WTC11 (cell line): ENCODE results near the gene ANO1. TPM values are rescaled to one million over a fixed set of nuclear protein-coding genes. Genes with fewer than 3 reads are reported as not detected.

Source experiments
- ATAC-seq: fragments of 200-7000 bp; cut with Tn5 transposase; 2 replicates; pipeline ENCODE4 v1.10.0; 2021; ENCODE audit warnings: mild to moderate bottlenecking, moderate library complexity
- CTCF ChIA-PET: fragments of 300-600 bp; sonication (Branson Sonifier 250); formaldehyde crosslinking; loops from one replicate; lab custom pipeline; 2021; ENCODE audit warnings: antibody characterized with exemption; lab: Charles Lee
- POLR2A ChIA-PET: fragments of 350-600 bp; sonication (Branson Sonifier 250); formaldehyde crosslinking; loops from one replicate; lab custom pipeline; 2021; ENCODE audit warnings: antibody characterized with exemption; lab: Charles Lee
- DNase-seq: peaks from one replicate; pipeline ENCODE4 v3.0.0; 2021; ENCODE audit warnings: low spot score
- H3K27ac Mint-ChIP-seq: 2 replicates; pipeline ENCODE4 v1.8.0; 2021; ENCODE audit warnings: mixed read lengths
- H3K27me3 Mint-ChIP-seq: 2 replicates; pipeline ENCODE4 v1.8.0; 2021; ENCODE audit warnings: low read depth, mild to moderate bottlenecking, moderate library complexity, mixed read lengths
- H3K36me3 Mint-ChIP-seq: 2 replicates; pipeline ENCODE4 v1.8.0; 2021; ENCODE audit warnings: mixed read lengths
- H3K4me1 Mint-ChIP-seq: 2 replicates; pipeline ENCODE4 v1.8.0; 2022; ENCODE audit warnings: mixed read lengths
- H3K4me3 Mint-ChIP-seq: 2 replicates; pipeline ENCODE4 v1.8.0; 2021; ENCODE audit warnings: mild to moderate bottlenecking, moderate library complexity, mixed read lengths
- H3K9me3 Mint-ChIP-seq: 2 replicates; pipeline ENCODE4 v1.8.0; 2021; ENCODE audit warnings: mixed read lengths
- ATF1 ChIP-seq: sonication (generic); formaldehyde crosslinking; IDR thresholded peaks from 2 replicates; pipeline ENCODE4 v1.8.1; 2023; ENCODE audit warnings: mild to moderate bottlenecking, moderate library complexity, missing genetic modification reagents
- ELF4 ChIP-seq: sonication (generic); formaldehyde crosslinking; IDR thresholded peaks from 2 replicates; pipeline ENCODE4 v1.8.1; 2022; ENCODE audit warnings: low read depth, mild to moderate bottlenecking, moderate library complexity, missing genetic modification reagents
- FOXJ3 ChIP-seq: sonication (generic); formaldehyde crosslinking; IDR thresholded peaks from 2 replicates; pipeline ENCODE4 v1.9.0; 2021; ENCODE audit warnings: missing genetic modification reagents, mild to moderate bottlenecking, borderline replicate concordance
- FOXP1 ChIP-seq: sonication (generic); formaldehyde crosslinking; IDR thresholded peaks from 2 replicates; pipeline ENCODE4 v1.8.0; 2022; ENCODE audit warnings: missing genetic modification reagents, mild to moderate bottlenecking, moderate library complexity, borderline replicate concordance
- JUN ChIP-seq: sonication (generic); formaldehyde crosslinking; IDR thresholded peaks from 2 replicates; pipeline ENCODE4 v1.8.0; 2023; ENCODE audit warnings: mild to moderate bottlenecking, missing genetic modification reagents
- MYBL2 ChIP-seq: sonication (generic); formaldehyde crosslinking; IDR thresholded peaks from 2 replicates; pipeline ENCODE4 v1.8.1; 2023; ENCODE audit warnings: mild to moderate bottlenecking, moderate library complexity, missing genetic modification reagents
- NFATC4 ChIP-seq: fragments of 250-450 bp; sonication (Bioruptor Pico); IDR thresholded peaks from 2 replicates; pipeline ENCODE4 v1.9.0; 2021; ENCODE audit warnings: mild to moderate bottlenecking
- NFE2L1 ChIP-seq: sonication (generic); formaldehyde crosslinking; IDR thresholded peaks from 2 replicates; pipeline ENCODE4 v1.8.1; 2023; ENCODE audit warnings: missing genetic modification reagents
- NFYB ChIP-seq: sonication (generic); formaldehyde crosslinking; conservative IDR thresholded peaks from 2 replicates; pipeline ENCODE4 v1.8.0; 2022; ENCODE audit warnings: low read depth, missing genetic modification reagents
- SOX15 ChIP-seq: fragments of 250-450 bp; sonication (Bioruptor Pico); IDR thresholded peaks from 2 replicates; pipeline ENCODE4 v1.9.0; 2021; ENCODE audit warnings: mild to moderate bottlenecking
- ZBTB21 ChIP-seq: sonication (generic); formaldehyde crosslinking; IDR thresholded peaks from 2 replicates; pipeline ENCODE4 v1.8.1; 2023; ENCODE audit warnings: mild to moderate bottlenecking, missing genetic modification reagents, borderline replicate concordance
- ZNF317 ChIP-seq: sonication (generic); formaldehyde crosslinking; IDR thresholded peaks from 2 replicates; pipeline ENCODE4 v1.8.1; 2023; ENCODE audit warnings: low read depth, mild to moderate bottlenecking, moderate library complexity, missing genetic modification reagents, borderline replicate concordance
- ZNF671 ChIP-seq: fragments of 250-450 bp; sonication (Bioruptor Pico); IDR thresholded peaks from 2 replicates; pipeline ENCODE4 v1.8.0; 2021; ENCODE audit warnings: mild to moderate bottlenecking
- total RNA-seq: library from RNA; stranded (reverse); gene quantifications from 3 replicates; pipeline ENCODE4 v1.2.3, GENCODE V29; 2021
- TF ChIP-seq, protein P1 (sequence below): sonication (generic); formaldehyde crosslinking; IDR thresholded peaks from 2 replicates; pipeline ENCODE4 v1.8.0; 2022; ENCODE audit warnings: mild to moderate bottlenecking, missing genetic modification reagents
- TF ChIP-seq, protein P2 (sequence below): sonication (generic); formaldehyde crosslinking; IDR thresholded peaks from 2 replicates; pipeline ENCODE4 v1.8.1; 2023; ENCODE audit warnings: mild to moderate bottlenecking, moderate library complexity, missing genetic modification reagents
- TF ChIP-seq, protein P3 (sequence below): fragments of 250-450 bp; sonication (Bioruptor Pico); IDR thresholded peaks from 2 replicates; pipeline ENCODE4 v1.9.0; 2021; ENCODE audit warnings: mild to moderate bottlenecking
- TF ChIP-seq, protein P4 (sequence below): sonication (generic); formaldehyde crosslinking; IDR thresholded peaks from 2 replicates; pipeline ENCODE4 v1.8.0; 2023; ENCODE audit warnings: mild to moderate bottlenecking, missing genetic modification reagents
- TF ChIP-seq, protein P5 (sequence below): sonication (generic); formaldehyde crosslinking; conservative IDR thresholded peaks from 2 replicates; pipeline ENCODE4 v1.8.1; 2023; ENCODE audit warnings: mild to moderate bottlenecking, low read depth, missing genetic modification reagents, moderate library complexity
- TF ChIP-seq, protein P6 (sequence below): sonication (generic); formaldehyde crosslinking; IDR thresholded peaks from 2 replicates; pipeline ENCODE4 v1.8.0; 2023; ENCODE audit warnings: missing genetic modification reagents, mild to moderate bottlenecking, borderline replicate concordance

ANO1 gene
- total RNA-seq, 1 experiment from 2014 or later, result 4.1 TPM

DNA sequence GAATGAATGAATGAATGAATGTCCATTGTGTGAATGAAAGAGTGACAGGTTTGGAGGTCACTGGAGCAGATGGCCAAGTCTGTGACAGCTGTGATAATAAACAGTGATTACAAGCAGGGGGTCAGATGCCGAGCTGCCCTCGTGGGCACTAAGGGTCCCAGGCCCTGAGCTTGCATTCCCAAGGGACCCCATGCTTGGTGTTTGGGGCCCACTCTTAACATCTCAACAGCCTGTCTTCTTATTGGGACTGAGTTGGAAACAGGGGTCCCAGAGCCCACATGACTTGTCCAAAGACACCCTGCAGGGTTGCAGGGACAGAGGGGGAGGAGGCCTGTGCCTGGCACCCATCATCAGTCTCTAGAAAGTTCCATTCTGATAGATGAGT is 12.0 kb upstream of the ANO1 start:
- CTCF ChIA-PET, result no interaction called here
- no peak for TF ChIP-seq NFYB (CRISPR knock-in tag)
- no peak overlapping the region for H3K4me3 Mint-ChIP-seq

DNA sequence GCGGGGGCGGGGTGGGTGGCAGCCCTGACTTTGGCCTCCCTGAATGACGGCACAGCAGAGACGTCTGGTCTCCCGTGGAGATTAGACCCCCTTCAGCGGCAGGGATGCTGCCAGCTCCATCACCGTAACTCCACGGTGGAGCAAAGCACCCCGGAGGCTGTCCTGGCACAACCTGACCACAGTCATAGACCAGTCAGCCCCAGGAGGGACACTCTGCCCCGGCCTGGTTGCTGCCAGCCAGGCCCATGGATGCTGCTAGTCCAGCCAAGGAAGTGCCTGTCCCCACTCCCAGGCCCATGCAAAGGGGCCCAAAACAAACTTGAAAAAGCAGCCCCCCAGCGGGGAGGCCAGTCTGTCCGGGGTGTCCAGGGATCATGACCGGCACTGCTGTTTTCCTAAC is 11.5 kb upstream of the ANO1 start:
- H3K4me3 Mint-ChIP-seq, result no peak overlapping the region
- ChIA-PET POLR2A (no interaction called here), CTCF (no interaction called here)
- no peak for TF ChIP-seq FOXP1 (CRISPR knock-in tag)
- TF ChIP-seq FOXJ3 (CRISPR knock-in tag), result no peak
- TF ChIP-seq, protein P1, sequence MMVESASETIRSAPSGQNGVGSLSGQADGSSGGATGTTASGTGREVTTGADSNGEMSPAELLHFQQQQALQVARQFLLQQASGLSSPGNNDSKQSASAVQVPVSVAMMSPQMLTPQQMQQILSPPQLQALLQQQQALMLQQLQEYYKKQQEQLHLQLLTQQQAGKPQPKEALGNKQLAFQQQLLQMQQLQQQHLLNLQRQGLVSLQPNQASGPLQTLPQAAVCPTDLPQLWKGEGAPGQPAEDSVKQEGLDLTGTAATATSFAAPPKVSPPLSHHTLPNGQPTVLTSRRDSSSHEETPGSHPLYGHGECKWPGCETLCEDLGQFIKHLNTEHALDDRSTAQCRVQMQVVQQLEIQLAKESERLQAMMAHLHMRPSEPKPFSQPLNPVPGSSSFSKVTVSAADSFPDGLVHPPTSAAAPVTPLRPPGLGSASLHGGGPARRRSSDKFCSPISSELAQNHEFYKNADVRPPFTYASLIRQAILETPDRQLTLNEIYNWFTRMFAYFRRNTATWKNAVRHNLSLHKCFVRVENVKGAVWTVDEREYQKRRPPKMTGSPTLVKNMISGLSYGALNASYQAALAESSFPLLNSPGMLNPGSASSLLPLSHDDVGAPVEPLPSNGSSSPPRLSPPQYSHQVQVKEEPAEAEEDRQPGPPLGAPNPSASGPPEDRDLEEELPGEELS (CRISPR knock-in tag), result no peak
- TF ChIP-seq ELF4 (CRISPR knock-in tag), result no peak
- no peak for TF ChIP-seq ATF1 (CRISPR knock-in tag)
- no peak for TF ChIP-seq SOX15
- TF ChIP-seq, protein P2, sequence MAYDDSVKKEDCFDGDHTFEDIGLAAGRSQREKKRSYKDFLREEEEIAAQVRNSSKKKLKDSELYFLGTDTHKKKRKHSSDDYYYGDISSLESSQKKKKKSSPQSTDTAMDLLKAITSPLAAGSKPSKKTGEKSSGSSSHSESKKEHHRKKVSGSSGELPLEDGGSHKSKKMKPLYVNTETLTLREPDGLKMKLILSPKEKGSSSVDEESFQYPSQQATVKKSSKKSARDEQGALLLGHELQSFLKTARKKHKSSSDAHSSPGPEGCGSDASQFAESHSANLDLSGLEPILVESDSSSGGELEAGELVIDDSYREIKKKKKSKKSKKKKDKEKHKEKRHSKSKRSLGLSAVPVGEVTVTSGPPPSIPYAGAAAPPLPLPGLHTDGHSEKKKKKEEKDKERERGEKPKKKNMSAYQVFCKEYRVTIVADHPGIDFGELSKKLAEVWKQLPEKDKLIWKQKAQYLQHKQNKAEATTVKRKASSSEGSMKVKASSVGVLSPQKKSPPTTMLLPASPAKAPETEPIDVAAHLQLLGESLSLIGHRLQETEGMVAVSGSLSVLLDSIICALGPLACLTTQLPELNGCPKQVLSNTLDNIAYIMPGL, result no peak
- no peak for TF ChIP-seq NFE2L1 (CRISPR knock-in tag)
- TF ChIP-seq, protein P3, sequence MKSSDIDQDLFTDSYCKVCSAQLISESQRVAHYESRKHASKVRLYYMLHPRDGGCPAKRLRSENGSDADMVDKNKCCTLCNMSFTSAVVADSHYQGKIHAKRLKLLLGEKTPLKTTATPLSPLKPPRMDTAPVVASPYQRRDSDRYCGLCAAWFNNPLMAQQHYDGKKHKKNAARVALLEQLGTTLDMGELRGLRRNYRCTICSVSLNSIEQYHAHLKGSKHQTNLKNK (CRISPR knock-in tag), result no peak
- TF ChIP-seq, protein P4, sequence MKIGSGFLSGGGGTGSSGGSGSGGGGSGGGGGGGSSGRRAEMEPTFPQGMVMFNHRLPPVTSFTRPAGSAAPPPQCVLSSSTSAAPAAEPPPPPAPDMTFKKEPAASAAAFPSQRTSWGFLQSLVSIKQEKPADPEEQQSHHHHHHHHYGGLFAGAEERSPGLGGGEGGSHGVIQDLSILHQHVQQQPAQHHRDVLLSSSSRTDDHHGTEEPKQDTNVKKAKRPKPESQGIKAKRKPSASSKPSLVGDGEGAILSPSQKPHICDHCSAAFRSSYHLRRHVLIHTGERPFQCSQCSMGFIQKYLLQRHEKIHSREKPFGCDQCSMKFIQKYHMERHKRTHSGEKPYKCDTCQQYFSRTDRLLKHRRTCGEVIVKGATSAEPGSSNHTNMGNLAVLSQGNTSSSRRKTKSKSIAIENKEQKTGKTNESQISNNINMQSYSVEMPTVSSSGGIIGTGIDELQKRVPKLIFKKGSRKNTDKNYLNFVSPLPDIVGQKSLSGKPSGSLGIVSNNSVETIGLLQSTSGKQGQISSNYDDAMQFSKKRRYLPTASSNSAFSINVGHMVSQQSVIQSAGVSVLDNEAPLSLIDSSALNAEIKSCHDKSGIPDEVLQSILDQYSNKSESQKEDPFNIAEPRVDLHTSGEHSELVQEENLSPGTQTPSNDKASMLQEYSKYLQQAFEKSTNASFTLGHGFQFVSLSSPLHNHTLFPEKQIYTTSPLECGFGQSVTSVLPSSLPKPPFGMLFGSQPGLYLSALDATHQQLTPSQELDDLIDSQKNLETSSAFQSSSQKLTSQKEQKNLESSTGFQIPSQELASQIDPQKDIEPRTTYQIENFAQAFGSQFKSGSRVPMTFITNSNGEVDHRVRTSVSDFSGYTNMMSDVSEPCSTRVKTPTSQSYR, result no peak
- no peak for TF ChIP-seq ZBTB21 (CRISPR knock-in tag)
- TF ChIP-seq, protein P5, sequence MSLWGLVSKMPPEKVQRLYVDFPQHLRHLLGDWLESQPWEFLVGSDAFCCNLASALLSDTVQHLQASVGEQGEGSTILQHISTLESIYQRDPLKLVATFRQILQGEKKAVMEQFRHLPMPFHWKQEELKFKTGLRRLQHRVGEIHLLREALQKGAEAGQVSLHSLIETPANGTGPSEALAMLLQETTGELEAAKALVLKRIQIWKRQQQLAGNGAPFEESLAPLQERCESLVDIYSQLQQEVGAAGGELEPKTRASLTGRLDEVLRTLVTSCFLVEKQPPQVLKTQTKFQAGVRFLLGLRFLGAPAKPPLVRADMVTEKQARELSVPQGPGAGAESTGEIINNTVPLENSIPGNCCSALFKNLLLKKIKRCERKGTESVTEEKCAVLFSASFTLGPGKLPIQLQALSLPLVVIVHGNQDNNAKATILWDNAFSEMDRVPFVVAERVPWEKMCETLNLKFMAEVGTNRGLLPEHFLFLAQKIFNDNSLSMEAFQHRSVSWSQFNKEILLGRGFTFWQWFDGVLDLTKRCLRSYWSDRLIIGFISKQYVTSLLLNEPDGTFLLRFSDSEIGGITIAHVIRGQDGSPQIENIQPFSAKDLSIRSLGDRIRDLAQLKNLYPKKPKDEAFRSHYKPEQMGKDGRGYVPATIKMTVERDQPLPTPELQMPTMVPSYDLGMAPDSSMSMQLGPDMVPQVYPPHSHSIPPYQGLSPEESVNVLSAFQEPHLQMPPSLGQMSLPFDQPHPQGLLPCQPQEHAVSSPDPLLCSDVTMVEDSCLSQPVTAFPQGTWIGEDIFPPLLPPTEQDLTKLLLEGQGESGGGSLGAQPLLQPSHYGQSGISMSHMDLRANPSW (CRISPR knock-in tag), result no peak
- no peak for TF ChIP-seq ZNF317
- TF ChIP-seq, protein P6, sequence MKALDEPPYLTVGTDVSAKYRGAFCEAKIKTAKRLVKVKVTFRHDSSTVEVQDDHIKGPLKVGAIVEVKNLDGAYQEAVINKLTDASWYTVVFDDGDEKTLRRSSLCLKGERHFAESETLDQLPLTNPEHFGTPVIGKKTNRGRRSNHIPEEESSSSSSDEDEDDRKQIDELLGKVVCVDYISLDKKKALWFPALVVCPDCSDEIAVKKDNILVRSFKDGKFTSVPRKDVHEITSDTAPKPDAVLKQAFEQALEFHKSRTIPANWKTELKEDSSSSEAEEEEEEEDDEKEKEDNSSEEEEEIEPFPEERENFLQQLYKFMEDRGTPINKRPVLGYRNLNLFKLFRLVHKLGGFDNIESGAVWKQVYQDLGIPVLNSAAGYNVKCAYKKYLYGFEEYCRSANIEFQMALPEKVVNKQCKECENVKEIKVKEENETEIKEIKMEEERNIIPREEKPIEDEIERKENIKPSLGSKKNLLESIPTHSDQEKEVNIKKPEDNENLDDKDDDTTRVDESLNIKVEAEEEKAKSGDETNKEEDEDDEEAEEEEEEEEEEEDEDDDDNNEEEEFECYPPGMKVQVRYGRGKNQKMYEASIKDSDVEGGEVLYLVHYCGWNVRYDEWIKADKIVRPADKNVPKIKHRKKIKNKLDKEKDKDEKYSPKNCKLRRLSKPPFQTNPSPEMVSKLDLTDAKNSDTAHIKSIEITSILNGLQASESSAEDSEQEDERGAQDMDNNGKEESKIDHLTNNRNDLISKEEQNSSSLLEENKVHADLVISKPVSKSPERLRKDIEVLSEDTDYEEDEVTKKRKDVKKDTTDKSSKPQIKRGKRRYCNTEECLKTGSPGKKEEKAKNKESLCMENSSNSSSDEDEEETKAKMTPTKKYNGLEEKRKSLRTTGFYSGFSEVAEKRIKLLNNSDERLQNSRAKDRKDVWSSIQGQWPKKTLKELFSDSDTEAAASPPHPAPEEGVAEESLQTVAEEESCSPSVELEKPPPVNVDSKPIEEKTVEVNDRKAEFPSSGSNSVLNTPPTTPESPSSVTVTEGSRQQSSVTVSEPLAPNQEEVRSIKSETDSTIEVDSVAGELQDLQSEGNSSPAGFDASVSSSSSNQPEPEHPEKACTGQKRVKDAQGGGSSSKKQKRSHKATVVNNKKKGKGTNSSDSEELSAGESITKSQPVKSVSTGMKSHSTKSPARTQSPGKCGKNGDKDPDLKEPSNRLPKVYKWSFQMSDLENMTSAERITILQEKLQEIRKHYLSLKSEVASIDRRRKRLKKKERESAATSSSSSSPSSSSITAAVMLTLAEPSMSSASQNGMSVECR, result no peak
- no peak for TF ChIP-seq JUN (CRISPR knock-in tag)
- TF ChIP-seq MYBL2, result no peak
- no peak for TF ChIP-seq ZNF671 (CRISPR knock-in tag)
- TF ChIP-seq NFATC4 (CRISPR knock-in tag), result no peak
- H3K27me3 Mint-ChIP-seq, result no peaks in the 10 kb centered on the region; the same call in 1 of the 2 replicates
- ATAC-seq (no peak), DNase-seq (no peak)
- H3K9me3 Mint-ChIP-seq, result no peaks in the 10 kb centered on the region
- no peaks in the 10 kb centered on the region for H3K36me3 Mint-ChIP-seq
- H3K4me1 Mint-ChIP-seq, result peaks cover 33% of the 10 kb centered on the region
- H3K27ac Mint-ChIP-seq, result no peak overlapping the region

More for the DNA sequence above, 12.0 kb upstream of the ANO1 start:
- Mint-ChIP-seq H3K27me3 (no peaks in the 10 kb centered on the region; the same call in 1 of the 2 replicates), H3K27ac (no peak overlapping the region; the same call in 1 of the 2 replicates), H3K9me3 (no peaks in the 10 kb centered on the region), H3K36me3 (no peaks in the 10 kb centered on the region), H3K4me1 (peaks cover 33% of the 10 kb centered on the region)
- POLR2A ChIA-PET, result no interaction called here
- ATAC-seq (no peak), DNase-seq (no peak)
